ENCODE results near the gene SWT1.

DNA sequence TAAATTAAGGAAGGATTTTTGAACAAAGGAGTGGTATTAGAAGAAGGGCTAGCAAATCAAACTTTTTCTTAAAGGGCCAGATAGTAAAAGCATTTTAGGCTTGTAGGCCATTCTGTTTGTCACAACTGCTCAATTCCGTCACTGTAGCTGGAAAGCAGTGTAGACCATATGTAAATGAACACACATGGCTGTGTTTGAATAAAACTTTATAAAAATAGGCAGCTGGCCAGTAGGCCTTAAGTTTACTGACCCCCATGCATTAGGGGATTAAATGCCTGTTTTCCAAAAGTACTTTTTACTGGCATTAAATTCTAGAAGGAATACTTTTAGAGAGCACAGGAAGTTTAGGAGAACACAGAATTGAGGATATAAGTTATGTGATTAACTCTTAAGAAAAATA lies 151.2 kb downstream of the SWT1 start:
- TF ChIP-seq, protein P1, sequence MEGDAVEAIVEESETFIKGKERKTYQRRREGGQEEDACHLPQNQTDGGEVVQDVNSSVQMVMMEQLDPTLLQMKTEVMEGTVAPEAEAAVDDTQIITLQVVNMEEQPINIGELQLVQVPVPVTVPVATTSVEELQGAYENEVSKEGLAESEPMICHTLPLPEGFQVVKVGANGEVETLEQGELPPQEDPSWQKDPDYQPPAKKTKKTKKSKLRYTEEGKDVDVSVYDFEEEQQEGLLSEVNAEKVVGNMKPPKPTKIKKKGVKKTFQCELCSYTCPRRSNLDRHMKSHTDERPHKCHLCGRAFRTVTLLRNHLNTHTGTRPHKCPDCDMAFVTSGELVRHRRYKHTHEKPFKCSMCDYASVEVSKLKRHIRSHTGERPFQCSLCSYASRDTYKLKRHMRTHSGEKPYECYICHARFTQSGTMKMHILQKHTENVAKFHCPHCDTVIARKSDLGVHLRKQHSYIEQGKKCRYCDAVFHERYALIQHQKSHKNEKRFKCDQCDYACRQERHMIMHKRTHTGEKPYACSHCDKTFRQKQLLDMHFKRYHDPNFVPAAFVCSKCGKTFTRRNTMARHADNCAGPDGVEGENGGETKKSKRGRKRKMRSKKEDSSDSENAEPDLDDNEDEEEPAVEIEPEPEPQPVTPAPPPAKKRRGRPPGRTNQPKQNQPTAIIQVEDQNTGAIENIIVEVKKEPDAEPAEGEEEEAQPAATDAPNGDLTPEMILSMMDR (IDR thresholded peaks at IDR 0.05), result no peak
- TF ChIP-seq POLR2AphosphoS5 (IDR thresholded peaks at IDR 0.05) (no peak), POLR2A (IDR thresholded peaks at IDR 0.05) (no peak)

Data from prostate gland (tissue), 2 donors.